ENCODE measurements around the gene STAT5B. TPM values are rescaled to one million over a fixed set of nuclear protein-coding genes. Genes with fewer than 3 reads are reported as not detected.
A peak's percentile ranks its signal among the peaks of the same experiment; 100 is the strongest.

Gene STAT5B
- total and polyA plus RNA-seq, 2 of the 13 experiments (the other 11 are each of a cell fraction or from before 2014, with no cell fraction given) = 21.0 to 42.8 TPM

DNA sequence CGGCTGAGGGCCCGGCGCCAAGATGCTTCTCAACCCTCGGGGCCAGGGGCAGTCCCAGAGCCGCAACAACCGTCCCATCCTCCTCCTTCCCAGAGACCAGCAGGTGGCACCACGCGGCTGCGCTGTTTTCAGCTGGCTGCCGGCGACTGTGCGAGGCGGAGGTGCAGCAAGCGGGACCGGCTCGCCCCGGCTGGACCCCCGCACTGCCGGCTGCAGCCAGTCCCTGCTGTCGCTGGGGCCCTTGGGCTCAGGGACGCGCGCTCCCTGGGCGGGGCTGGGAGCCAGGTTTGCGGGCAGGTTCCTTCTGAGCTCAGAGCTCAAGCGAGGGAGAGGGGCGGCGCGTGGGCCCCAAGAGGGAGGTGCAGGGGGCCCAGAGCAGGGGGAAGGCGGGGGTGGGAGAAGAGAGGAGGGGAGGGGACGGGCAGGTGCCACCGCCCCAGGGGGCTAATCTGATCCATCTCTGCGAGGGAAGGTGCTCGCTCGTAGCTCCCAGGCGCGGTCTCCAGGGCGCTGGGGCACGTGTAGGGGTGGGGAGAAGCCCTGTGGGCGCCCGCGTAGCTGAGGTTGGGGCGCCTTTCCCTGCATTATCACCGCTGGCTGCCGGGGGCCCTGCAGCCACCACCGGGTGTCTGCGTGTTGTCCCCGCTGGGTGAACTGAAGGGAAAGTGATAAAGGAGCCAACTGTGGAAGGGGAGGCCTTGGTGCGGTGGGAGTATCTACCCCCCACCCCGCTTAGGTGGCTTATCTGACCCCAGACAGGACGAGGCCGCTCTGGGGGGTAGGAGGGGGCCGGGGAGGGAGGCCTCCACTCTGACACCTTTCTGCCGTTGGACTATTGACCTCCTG, 36.3 kb upstream of the STAT5B start (continued):
- TF ChIP-seq, protein P1, sequence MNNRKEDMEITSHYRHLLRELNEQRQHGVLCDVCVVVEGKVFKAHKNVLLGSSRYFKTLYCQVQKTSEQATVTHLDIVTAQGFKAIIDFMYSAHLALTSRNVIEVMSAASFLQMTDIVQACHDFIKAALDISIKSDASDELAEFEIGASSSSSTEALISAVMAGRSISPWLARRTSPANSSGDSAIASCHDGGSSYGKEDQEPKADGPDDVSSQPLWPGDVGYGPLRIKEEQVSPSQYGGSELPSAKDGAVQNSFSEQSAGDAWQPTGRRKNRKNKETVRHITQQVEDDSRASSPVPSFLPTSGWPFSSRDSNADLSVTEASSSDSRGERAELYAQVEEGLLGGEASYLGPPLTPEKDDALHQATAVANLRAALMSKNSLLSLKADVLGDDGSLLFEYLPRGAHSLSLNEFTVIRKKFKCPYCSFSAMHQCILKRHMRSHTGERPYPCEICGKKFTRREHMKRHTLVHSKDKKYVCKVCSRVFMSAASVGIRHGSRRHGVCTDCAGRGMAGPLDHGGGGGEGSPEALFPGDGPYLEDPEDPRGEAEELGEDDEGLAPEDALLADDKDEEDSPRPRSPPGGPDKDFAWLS (CRISPR knock-in tag; IDR thresholded peaks at IDR 0.05; ENCODE audit: borderline replicate concordance) = no peak
- TF ChIP-seq ZNF234 (CRISPR knock-in tag; conservative IDR thresholded peaks at IDR 0.05) (0 out of 2 replicates have a peak, but pooled peaks have one; percentile 66), ZNF430 (CRISPR knock-in tag; IDR thresholded peaks at IDR 0.05) (peak; percentile 60; the same call in 1 of the 2 replicates), ZFP36L2 (CRISPR knock-in tag; IDR thresholded peaks at IDR 0.05) (no peak), ZNF557 (CRISPR knock-in tag; IDR thresholded peaks at IDR 0.05) (no peak), MIER2 (CRISPR knock-in tag; IDR thresholded peaks at IDR 0.05) (no peak), ZNF251 (CRISPR knock-in tag; IDR thresholded peaks at IDR 0.05) (no peak), FOXK2 (IDR thresholded peaks at IDR 0.05) (no peak), ZBTB42 (CRISPR knock-in tag; IDR thresholded peaks at IDR 0.05) (peak; percentile 51), ZNF605 (CRISPR knock-in tag; IDR thresholded peaks at IDR 0.05) (peak; percentile 90; the same call in 1 of the 2 replicates), MYNN (CRISPR knock-in tag; IDR thresholded peaks at IDR 0.05; ENCODE audit: low read depth) (no peak), KDM3A (CRISPR knock-in tag; IDR thresholded peaks at IDR 0.05; ENCODE audit: low read depth) (peak; percentile 91), ERF (CRISPR knock-in tag; IDR thresholded peaks at IDR 0.05) (peak; percentile 70; the same call in 1 of the 2 replicates), HDAC1 (CRISPR knock-in tag; IDR thresholded peaks at IDR 0.05) (peak; percentile 94), GPN1 (CRISPR knock-in tag; IDR thresholded peaks at IDR 0.05; ENCODE audit: borderline replicate concordance) (no peak), ZNF614 (CRISPR knock-in tag; IDR thresholded peaks at IDR 0.05; ENCODE audit: borderline replicate concordance) (peak; percentile 72)
- TF ChIP-seq, protein P2, sequence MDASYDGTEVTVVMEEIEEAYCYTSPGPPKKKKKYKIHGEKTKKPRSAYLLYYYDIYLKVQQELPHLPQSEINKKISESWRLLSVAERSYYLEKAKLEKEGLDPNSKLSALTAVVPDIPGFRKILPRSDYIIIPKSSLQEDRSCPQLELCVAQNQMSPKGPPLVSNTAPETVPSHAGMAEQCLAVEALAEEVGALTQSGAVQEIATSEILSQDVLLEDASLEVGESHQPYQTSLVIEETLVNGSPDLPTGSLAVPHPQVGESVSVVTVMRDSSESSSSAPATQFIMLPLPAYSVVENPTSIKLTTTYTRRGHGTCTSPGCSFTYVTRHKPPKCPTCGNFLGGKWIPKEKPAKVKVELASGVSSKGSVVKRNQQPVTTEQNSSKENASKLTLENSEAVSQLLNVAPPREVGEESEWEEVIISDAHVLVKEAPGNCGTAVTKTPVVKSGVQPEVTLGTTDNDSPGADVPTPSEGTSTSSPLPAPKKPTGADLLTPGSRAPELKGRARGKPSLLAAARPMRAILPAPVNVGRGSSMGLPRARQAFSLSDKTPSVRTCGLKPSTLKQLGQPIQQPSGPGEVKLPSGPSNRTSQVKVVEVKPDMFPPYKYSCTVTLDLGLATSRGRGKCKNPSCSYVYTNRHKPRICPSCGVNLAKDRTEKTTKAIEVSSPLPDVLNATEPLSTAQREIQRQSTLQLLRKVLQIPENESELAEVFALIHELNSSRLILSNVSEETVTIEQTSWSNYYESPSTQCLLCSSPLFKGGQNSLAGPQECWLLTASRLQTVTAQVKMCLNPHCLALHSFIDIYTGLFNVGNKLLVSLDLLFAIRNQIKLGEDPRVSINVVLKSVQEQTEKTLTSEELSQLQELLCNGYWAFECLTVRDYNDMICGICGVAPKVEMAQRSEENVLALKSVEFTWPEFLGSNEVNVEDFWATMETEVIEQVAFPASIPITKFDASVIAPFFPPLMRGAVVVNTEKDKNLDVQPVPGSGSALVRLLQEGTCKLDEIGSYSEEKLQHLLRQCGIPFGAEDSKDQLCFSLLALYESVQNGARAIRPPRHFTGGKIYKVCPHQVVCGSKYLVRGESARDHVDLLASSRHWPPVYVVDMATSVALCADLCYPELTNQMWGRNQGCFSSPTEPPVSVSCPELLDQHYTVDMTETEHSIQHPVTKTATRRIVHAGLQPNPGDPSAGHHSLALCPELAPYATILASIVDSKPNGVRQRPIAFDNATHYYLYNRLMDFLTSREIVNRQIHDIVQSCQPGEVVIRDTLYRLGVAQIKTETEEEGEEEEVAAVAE (CRISPR knock-in tag; IDR thresholded peaks at IDR 0.05; ENCODE audit: borderline replicate concordance) = no peak
- TF ChIP-seq, protein P3, sequence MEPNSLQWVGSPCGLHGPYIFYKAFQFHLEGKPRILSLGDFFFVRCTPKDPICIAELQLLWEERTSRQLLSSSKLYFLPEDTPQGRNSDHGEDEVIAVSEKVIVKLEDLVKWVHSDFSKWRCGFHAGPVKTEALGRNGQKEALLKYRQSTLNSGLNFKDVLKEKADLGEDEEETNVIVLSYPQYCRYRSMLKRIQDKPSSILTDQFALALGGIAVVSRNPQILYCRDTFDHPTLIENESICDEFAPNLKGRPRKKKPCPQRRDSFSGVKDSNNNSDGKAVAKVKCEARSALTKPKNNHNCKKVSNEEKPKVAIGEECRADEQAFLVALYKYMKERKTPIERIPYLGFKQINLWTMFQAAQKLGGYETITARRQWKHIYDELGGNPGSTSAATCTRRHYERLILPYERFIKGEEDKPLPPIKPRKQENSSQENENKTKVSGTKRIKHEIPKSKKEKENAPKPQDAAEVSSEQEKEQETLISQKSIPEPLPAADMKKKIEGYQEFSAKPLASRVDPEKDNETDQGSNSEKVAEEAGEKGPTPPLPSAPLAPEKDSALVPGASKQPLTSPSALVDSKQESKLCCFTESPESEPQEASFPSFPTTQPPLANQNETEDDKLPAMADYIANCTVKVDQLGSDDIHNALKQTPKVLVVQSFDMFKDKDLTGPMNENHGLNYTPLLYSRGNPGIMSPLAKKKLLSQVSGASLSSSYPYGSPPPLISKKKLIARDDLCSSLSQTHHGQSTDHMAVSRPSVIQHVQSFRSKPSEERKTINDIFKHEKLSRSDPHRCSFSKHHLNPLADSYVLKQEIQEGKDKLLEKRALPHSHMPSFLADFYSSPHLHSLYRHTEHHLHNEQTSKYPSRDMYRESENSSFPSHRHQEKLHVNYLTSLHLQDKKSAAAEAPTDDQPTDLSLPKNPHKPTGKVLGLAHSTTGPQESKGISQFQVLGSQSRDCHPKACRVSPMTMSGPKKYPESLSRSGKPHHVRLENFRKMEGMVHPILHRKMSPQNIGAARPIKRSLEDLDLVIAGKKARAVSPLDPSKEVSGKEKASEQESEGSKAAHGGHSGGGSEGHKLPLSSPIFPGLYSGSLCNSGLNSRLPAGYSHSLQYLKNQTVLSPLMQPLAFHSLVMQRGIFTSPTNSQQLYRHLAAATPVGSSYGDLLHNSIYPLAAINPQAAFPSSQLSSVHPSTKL (CRISPR knock-in tag; IDR thresholded peaks at IDR 0.05) = peak; percentile 54
- TF ChIP-seq, protein P4, sequence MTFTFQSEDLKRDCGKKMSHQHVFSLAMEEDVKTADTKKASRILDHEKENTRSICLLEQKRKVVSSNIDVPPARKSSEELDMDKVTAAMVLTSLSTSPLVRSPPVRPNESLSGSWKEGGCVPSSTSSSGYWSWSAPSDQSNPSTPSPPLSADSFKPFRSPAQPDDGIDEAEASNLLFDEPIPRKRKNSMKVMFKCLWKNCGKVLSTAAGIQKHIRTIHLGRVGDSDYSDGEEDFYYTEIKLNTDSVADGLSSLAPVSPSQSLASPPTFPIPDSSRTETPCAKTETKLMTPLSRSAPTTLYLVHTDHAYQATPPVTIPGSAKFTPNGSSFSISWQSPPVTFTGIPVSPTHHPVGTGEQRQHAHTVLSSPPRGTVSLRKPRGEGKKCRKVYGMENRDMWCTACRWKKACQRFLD (CRISPR knock-in tag; IDR thresholded peaks at IDR 0.05; ENCODE audit: borderline replicate concordance) = no peak
